Stomach (tissue), 4 donors: ENCODE measurements around the gene PRRG2.
A peak's percentile ranks its signal among the peaks of the same experiment; 100 is the strongest.

ENCODE experiments used
- CTCF ChIP-seq, 7 experiments: fragments of 450-650 bp in 4 of 7; fragments of 200-600 bp in 3 of 7; sonication (generic) in 3 of 7; IDR thresholded peaks; one replicate each; pipeline ENCODE4 v1.5.1; 2016 to 2019; ENCODE audit warnings: antibody characterized with exemption in 7 of 7, control low read depth in 2 of 7, mild to moderate bottlenecking in 1 of 7
- POLR2A ChIP-seq, 4 donors: fragments of 450-650 bp; IDR thresholded peaks; one replicate each; pipeline ENCODE4 v1.6.1; 2016; ENCODE audit warnings: antibody characterized with exemption in 4 of 4, control low read depth in 2 of 4, mild to moderate bottlenecking in 1 of 4, moderate library complexity in 1 of 4

- TF ChIP-seq POLR2A (IDR thresholded peaks at IDR 0.05) (no peak), CTCF (IDR thresholded peaks at IDR 0.05) (peak in 2 of 7 experiments; percentile 24 to 41)
Observed at GRCh38 chr19:49570997-49571676, 10.0 kb upstream of the PRRG2 start.
